ENCODE data around the gene ACAN. TPM values are rescaled to one million over a fixed set of nuclear protein-coding genes. Genes with fewer than 3 reads are reported as not detected.

The ACAN gene
- total RNA-seq, 1 donor from 2014 or later = 113 TPM

GRCh38 chr15:88805031-88805780, 2.0 kb downstream of the ACAN start:
- peaks cover 3 to 6% of the 10 kb centered on the region in 2 donors for H3K4me1 ChIP-seq
- no peak overlapping the region for H3K27ac ChIP-seq
- no peaks in the 10 kb centered on the region for H3K27me3 ChIP-seq
- DNase-seq (ENCODE audit: low spot score in 2 of 2) = no peak
- intact Hi-C loops (cut with DNase I) = loop anchor here (2.0 kb wide), 1 partner anchor 56 kb away; no protein-coding TSS in a partner anchor
- peak overlapping the region; percentile 60 to 87 for H3K4me3 ChIP-seq
- no peak for TF ChIP-seq CTCF (IDR thresholded peaks at IDR 0.05)
- no peaks in the 10 kb centered on the region for H3K36me3 ChIP-seq
- no peaks in the 10 kb centered on the region for H3K9me3 ChIP-seq

- H3K27ac ChIP-seq = no peak overlapping the region
- TF ChIP-seq CTCF (IDR thresholded peaks at IDR 0.05) = no peak
- intact Hi-C loops (cut with DNase I) = no loop called here
- DNase-seq (ENCODE audit: low spot score in 2 of 2) = no peak
- H3K4me1 ChIP-seq = peaks cover 0 to 4% of the 10 kb centered on the region in 2 donors
- H3K27me3 ChIP-seq = no peaks in the 10 kb centered on the region
- H3K4me3 ChIP-seq = no peak overlapping the region
- peaks cover 0 to 5% of the 10 kb centered on the region in 2 donors for H3K36me3 ChIP-seq
- H3K9me3 ChIP-seq = no peaks in the 10 kb centered on the region
These were observed 7.2 kb downstream of the ACAN start for GRCh38 chr15:88810446-88810845.

- no peaks in the 10 kb centered on the region for H3K9me3 ChIP-seq
- no peaks in the 10 kb centered on the region for H3K27me3 ChIP-seq
- H3K36me3 ChIP-seq = peaks cover 0 to 5% of the 10 kb centered on the region in 2 donors
- H3K27ac ChIP-seq = no peak overlapping the region
- TF ChIP-seq CTCF (IDR thresholded peaks at IDR 0.05) = no peak
- H3K4me1 ChIP-seq = peaks cover 0 to 3% of the 10 kb centered on the region in 2 donors
- intact Hi-C loops (cut with DNase I) = no loop called here
- DNase-seq (ENCODE audit: low spot score in 2 of 2) = no peak
- H3K4me3 ChIP-seq = no peak overlapping the region
These were observed 8.9 kb downstream of the ACAN start for GRCh38 chr15:88812133-88812532.

GRCh38 chr15:88813960-88814359, 10.7 kb downstream of the ACAN start:
- Histone ChIP-seq H3K4me3 (no peak overlapping the region), H3K36me3 (peaks cover 0 to 5% of the 10 kb centered on the region in 2 donors), H3K27ac (no peak overlapping the region), H3K27me3 (no peaks in the 10 kb centered on the region), H3K4me1 (no peaks in the 10 kb centered on the region), H3K9me3 (no peaks in the 10 kb centered on the region)
- intact Hi-C loops (cut with DNase I) = no loop called here
- no peak for TF ChIP-seq CTCF (IDR thresholded peaks at IDR 0.05)
- no peak for DNase-seq (ENCODE audit: low spot score in 2 of 2)

GRCh38 chr15:88814393-88814792, 11.2 kb downstream of the ACAN start:
- intact Hi-C loops (cut with DNase I) = no loop called here
- Histone ChIP-seq H3K27me3 (no peaks in the 10 kb centered on the region), H3K36me3 (peaks cover 0 to 5% of the 10 kb centered on the region in 2 donors), H3K4me1 (no peaks in the 10 kb centered on the region), H3K9me3 (no peaks in the 10 kb centered on the region), H3K4me3 (no peak overlapping the region), H3K27ac (no peak overlapping the region)
- no peak for TF ChIP-seq CTCF (IDR thresholded peaks at IDR 0.05)
- DNase-seq (ENCODE audit: low spot score in 2 of 2) = no peak

Data from ascending aorta (tissue), 2 donors.